Mesendoderm (in vitro differentiated cells): ENCODE results near the gene TGFB2.

Experiments
- DNase-seq: peaks from one replicate; pipeline ENCODE4 v3.0.0; 2013
- H2AK5ac ChIP-seq: 2 replicates; pipeline ENCODE4 v1.6.1; 2013; ENCODE audit warnings: low read length, inconsistent platforms
- H2BK120ac ChIP-seq: 2 replicates; pipeline ENCODE4 v1.6.1; 2013; ENCODE audit warnings: low read depth, mild to moderate bottlenecking, low read length, moderate library complexity, mixed read lengths
- H2BK15ac ChIP-seq: replicated peaks from 2 replicates; pipeline ENCODE4 v1.6.1; 2013; ENCODE audit warnings: low read depth, mild to moderate bottlenecking, moderate library complexity
- H2BK5ac ChIP-seq: 2 replicates; pipeline ENCODE4 v1.6.1; 2013; ENCODE audit warnings: low read length, inconsistent platforms
- H3K18ac ChIP-seq: 2 replicates; pipeline ENCODE4 v1.6.1; 2013; ENCODE audit warnings: mild to moderate bottlenecking, low read length, mixed read lengths
- H3K23ac ChIP-seq: one replicate; pipeline ENCODE4 v1.6.1; 2013; ENCODE audit warnings: low read length
- H3K27ac ChIP-seq: 2 replicates; pipeline ENCODE4 v1.5.1; 2013; ENCODE audit warnings: low read depth, mild to moderate bottlenecking, inconsistent platforms, low read length, moderate library complexity
- H3K27me3 ChIP-seq: 2 replicates; pipeline ENCODE4 v1.6.1; 2013; ENCODE audit warnings: low read length, control low read depth, mild to moderate bottlenecking, inconsistent platforms; ENCODE audit not compliant: insufficient read depth, poor library complexity
- H3K36me3 ChIP-seq: 2 replicates; pipeline ENCODE4 v1.6.1; 2013; ENCODE audit warnings: low read length, inconsistent platforms; ENCODE audit not compliant: control insufficient read depth, insufficient read depth
- H3K4ac ChIP-seq: one replicate; pipeline ENCODE4 v1.6.1; 2013; ENCODE audit warnings: low read depth, mild to moderate bottlenecking, low read length, moderate library complexity
- H3K4me1 ChIP-seq: 2 replicates; pipeline ENCODE4 v1.6.1; 2013; ENCODE audit warnings: low read depth, low read length, inconsistent platforms; ENCODE audit not compliant: control insufficient read depth
- H3K4me2 ChIP-seq: 2 replicates; pipeline ENCODE4 v1.6.1; 2013; ENCODE audit warnings: low read length
- H3K4me3 ChIP-seq: 2 replicates; pipeline ENCODE4 v1.5.1; 2013; ENCODE audit warnings: mild to moderate bottlenecking, low read length
- H3K56ac ChIP-seq: one replicate; pipeline ENCODE4 v1.6.1; 2013; ENCODE audit warnings: low read length
- H3K79me1 ChIP-seq: 2 replicates; pipeline ENCODE4 v1.6.1; 2013; ENCODE audit warnings: low read length, inconsistent platforms
- H3K79me2 ChIP-seq: 2 replicates; pipeline ENCODE4 v1.6.1; 2013; ENCODE audit warnings: mild to moderate bottlenecking, low read length; ENCODE audit not compliant: control insufficient read depth, insufficient read depth
- H3K9ac ChIP-seq: 2 replicates; pipeline ENCODE4 v1.6.1; 2013; ENCODE audit warnings: low read length, inconsistent platforms
- H4K5ac ChIP-seq: one replicate; pipeline ENCODE4 v1.6.1; 2013; ENCODE audit warnings: low read length
- H4K8ac ChIP-seq: one replicate; pipeline ENCODE4 v1.6.1; 2013; ENCODE audit warnings: low read depth, mild to moderate bottlenecking, control low read depth, low read length, moderate library complexity
- WGBS: extraction: QIAGEN DNeasy Blood & Tissue Kit; methylation state at CpG from one replicate; pipeline ENCODE4 v1.1.7; 2013; ENCODE audit warnings: low lambda C conversion rate, missing lambda C conversion rate; ENCODE audit not compliant: insufficient coverage; ENCODE audit errors: extremely low coverage; 5-methylcytosine and 5-hydroxymethylcytosine counted together

Gene TGFB2

DNA sequence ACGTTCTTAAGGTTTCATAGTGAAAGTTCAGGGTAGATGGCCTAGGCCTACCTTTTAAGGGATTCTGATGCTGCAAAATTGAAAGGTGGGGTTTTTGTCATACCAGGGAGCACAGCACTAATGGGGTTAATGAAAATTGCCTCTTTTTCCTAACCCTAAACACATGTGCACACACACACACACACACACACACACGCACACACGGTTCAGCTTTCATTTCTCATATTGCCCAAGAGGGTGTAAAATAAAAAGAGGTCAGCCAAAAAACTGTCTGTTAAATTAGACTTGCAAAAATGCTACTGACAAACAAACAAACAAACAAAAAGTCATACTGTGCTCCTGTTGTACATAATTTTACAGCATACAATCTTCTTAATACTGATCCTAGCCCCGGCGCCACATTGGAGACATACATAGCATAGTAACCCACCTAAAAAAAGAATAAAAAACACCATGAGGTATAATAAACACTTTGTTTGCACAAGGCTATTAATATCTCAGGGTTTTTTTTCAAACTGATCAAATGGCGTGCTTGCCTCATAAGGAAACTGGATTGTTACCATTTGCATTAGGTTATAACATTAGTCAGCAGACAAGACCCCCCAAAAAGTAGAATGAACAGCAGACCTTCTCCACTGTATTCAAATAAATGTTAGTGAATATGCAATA lies 69.1 kb downstream of the TGFB2 start:
- no peaks in the 10 kb centered on the region for H3K4me1 ChIP-seq
- no peaks in the 10 kb centered on the region for H3K79me2 ChIP-seq
- no peaks in the 10 kb centered on the region for H3K27me3 ChIP-seq
- H2BK5ac ChIP-seq: no peak overlapping the region
- no peaks in the 10 kb centered on the region for H3K79me1 ChIP-seq
- WGBS: no CpG with 5 or more reads among the region's 6 CpGs
- H3K9ac ChIP-seq: no peak overlapping the region
- no peak overlapping the region for H4K8ac ChIP-seq
- H3K4ac ChIP-seq: no peak overlapping the region
- no peak overlapping the region for H3K27ac ChIP-seq
- H3K4me2 ChIP-seq: no peak overlapping the region
- no peak overlapping the region for H3K18ac ChIP-seq
- no peak overlapping the region for H3K23ac ChIP-seq
- no peak overlapping the region for H2AK5ac ChIP-seq
- no peak for DNase-seq
- H4K5ac ChIP-seq: no peak overlapping the region
- no peak overlapping the region for H3K4me3 ChIP-seq
- H2BK15ac ChIP-seq: no peak overlapping the region
- no peak overlapping the region for H3K56ac ChIP-seq
- no peak overlapping the region for H2BK120ac ChIP-seq
- H3K36me3 ChIP-seq: no peaks in the 10 kb centered on the region

DNA sequence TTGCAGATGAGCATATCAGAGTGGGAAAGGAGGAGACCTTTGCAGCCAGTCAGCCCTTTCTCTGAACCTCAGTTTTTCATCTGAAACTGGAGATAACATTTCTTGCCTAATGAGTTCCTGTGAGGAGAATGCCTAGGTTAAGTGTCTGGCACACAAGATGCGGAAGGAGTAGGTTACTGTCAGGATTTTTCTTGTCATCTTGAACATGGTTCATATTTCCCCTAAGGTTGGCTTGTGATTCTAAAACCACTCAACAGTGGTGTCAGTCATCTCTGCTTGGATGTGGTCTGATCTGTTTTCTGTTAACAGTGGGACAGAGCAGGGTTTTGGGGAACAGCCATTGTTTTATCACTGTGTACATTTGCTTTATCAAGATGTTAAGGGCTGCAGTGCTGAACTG lies 70.6 kb downstream of the TGFB2 start:
- no peaks in the 10 kb centered on the region for H3K79me2 ChIP-seq
- no peak overlapping the region for H3K4me2 ChIP-seq
- H2BK15ac ChIP-seq: no peak overlapping the region
- H3K36me3 ChIP-seq: no peaks in the 10 kb centered on the region
- H3K4ac ChIP-seq: no peak overlapping the region
- H3K4me3 ChIP-seq: no peak overlapping the region
- no peak overlapping the region for H3K18ac ChIP-seq
- H3K27me3 ChIP-seq: no peaks in the 10 kb centered on the region
- H3K79me1 ChIP-seq: no peaks in the 10 kb centered on the region
- no peak overlapping the region for H2BK120ac ChIP-seq
- H2BK5ac ChIP-seq: no peak overlapping the region
- DNase-seq: no peak
- no peak overlapping the region for H3K23ac ChIP-seq
- H3K27ac ChIP-seq: no peak overlapping the region
- no peak overlapping the region for H2AK5ac ChIP-seq
- H4K8ac ChIP-seq: no peak overlapping the region
- no CpG with 5 or more reads among the region's 1 CpG for WGBS
- no peaks in the 10 kb centered on the region for H3K4me1 ChIP-seq
- no peak overlapping the region for H3K56ac ChIP-seq
- H3K9ac ChIP-seq: no peak overlapping the region
- H4K5ac ChIP-seq: no peak overlapping the region

DNA sequence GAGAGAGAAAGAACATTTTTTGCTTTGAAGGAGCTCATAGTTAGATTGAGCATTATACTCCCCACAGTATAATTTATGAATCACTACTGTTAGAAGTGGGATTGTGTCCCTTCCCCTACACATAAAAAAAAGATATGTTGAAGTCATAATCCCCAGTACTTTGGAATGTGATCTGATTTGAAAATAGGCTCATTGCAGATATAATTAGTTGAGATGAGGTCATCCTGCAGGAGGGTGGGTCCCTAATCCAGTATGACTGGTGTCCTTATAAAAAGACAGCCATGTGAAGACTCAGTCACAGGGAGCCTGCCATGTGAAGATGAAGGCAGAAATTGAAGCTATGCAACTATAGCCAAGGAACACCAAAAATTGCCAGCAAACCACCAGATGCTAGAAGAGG lies 76.4 kb downstream of the TGFB2 start:
- H2BK5ac ChIP-seq: no peak overlapping the region
- H3K4me1 ChIP-seq: no peaks in the 10 kb centered on the region
- H3K79me1 ChIP-seq: no peaks in the 10 kb centered on the region
- no peak overlapping the region for H4K5ac ChIP-seq
- H3K56ac ChIP-seq: no peak overlapping the region
- no peak overlapping the region for H3K27ac ChIP-seq
- H3K23ac ChIP-seq: no peak overlapping the region
- H3K36me3 ChIP-seq: no peaks in the 10 kb centered on the region
- no peak overlapping the region for H2BK15ac ChIP-seq
- H3K9ac ChIP-seq: no peak overlapping the region
- H2AK5ac ChIP-seq: no peak overlapping the region
- no peak for DNase-seq
- H3K4me3 ChIP-seq: no peak overlapping the region
- H3K4ac ChIP-seq: no peak overlapping the region
- H4K8ac ChIP-seq: no peak overlapping the region
- no peaks in the 10 kb centered on the region for H3K27me3 ChIP-seq
- no peaks in the 10 kb centered on the region for H3K79me2 ChIP-seq
- H3K4me2 ChIP-seq: no peak overlapping the region
- no peak overlapping the region for H3K18ac ChIP-seq
- no peak overlapping the region for H2BK120ac ChIP-seq

DNA sequence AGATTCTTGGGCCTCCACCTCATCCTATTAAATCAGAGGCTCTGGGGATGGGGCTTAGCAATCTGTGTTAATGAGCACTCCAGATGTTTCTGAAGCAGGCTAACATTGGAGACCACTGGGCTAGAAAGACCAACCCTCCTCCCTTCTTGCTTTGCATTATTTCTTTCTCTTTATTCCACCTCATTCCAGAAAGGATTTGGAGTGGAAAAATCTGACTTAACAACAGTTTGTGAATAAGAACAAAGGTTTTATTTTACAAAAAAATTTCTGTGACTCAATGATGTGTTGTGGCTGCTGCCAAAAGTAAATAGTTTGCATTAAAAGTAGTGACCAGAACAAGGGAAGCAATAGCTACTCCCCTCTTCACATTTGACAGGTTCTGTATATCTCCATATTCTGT lies 79.4 kb downstream of the TGFB2 start:
- H3K27me3 ChIP-seq: no peaks in the 10 kb centered on the region

DNA sequence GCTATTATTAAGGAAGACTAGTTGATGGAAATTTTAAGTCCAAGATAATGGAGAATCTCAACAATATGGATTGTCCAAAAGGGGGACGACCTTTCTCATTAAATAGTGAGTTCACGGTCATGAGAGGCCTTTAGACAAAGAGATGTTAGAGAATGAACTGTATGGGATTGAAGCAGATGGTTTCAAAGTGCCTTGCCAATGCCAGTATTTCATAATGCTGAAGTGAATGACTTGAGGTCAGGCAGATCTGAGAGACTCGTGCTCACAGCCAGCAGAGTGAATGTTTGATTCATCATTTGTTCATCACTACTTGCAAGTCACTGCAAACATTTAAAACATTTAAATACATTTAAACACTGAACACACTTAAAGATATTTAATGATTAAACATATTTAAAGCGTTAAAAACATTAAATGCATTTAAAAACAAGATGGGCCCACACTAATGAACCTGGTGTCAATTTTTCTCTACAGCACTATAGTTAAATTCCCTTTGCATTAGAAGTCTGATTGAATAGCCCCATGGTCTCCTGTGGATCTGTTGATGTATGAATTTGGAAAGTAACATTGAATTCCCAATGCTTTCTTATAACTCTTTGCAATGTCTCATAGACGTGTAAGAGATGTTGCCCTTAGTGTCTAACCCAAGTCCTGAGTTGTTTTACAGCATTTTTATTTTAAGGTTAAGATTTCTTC lies 80.7 kb downstream of the TGFB2 start:
- no CpG with 5 or more reads among the region's 5 CpGs for WGBS

More for the DNA sequence above, 79.4 kb downstream of the TGFB2 start:
- no peak overlapping the region for H3K56ac ChIP-seq
- H3K18ac ChIP-seq: no peak overlapping the region
- H2AK5ac ChIP-seq: no peak overlapping the region
- no peak overlapping the region for H4K5ac ChIP-seq
- H3K4ac ChIP-seq: no peak overlapping the region
- H2BK5ac ChIP-seq: no peak overlapping the region
- no peaks in the 10 kb centered on the region for H3K79me1 ChIP-seq
- H4K8ac ChIP-seq: no peak overlapping the region
- H2BK120ac ChIP-seq: no peak overlapping the region
- no peaks in the 10 kb centered on the region for H3K4me1 ChIP-seq
- H3K4me2 ChIP-seq: no peak overlapping the region
- H2BK15ac ChIP-seq: no peak overlapping the region
- H3K27ac ChIP-seq: no peak overlapping the region
- no peak for DNase-seq
- no peak overlapping the region for H3K4me3 ChIP-seq
- H3K79me2 ChIP-seq: no peaks in the 10 kb centered on the region
- H3K9ac ChIP-seq: no peak overlapping the region
- no peak overlapping the region for H3K23ac ChIP-seq
- H3K36me3 ChIP-seq: no peaks in the 10 kb centered on the region

DNA sequence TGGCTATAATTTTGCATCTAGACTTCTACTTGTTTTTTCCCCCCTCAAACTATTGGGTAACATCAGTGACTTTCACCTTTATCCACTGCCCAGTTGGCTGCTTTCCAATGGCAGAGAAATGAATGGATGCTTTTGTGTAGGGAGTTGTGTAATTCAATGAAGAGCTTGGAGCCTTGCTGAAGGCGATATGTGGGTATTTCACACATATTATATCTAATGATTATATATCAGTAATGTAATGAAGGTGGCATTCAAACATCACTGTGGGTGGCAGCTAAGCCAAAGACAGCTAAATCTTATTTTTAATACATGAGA lies 81.2 kb downstream of the TGFB2 start:
- H3K18ac ChIP-seq: no peak overlapping the region
- H3K4me2 ChIP-seq: no peak overlapping the region
- no peak for DNase-seq
- H3K56ac ChIP-seq: no peak overlapping the region
- no peak overlapping the region for H4K5ac ChIP-seq
- no peak overlapping the region for H2BK5ac ChIP-seq
- H3K79me2 ChIP-seq: no peaks in the 10 kb centered on the region
- H3K36me3 ChIP-seq: no peaks in the 10 kb centered on the region
- no peak overlapping the region for H3K9ac ChIP-seq
- H3K23ac ChIP-seq: no peak overlapping the region
- H2BK15ac ChIP-seq: no peak overlapping the region
- H3K27ac ChIP-seq: no peak overlapping the region
- H2BK120ac ChIP-seq: no peak overlapping the region
- no CpG with 5 or more reads among the region's 1 CpG for WGBS
- H3K79me1 ChIP-seq: no peaks in the 10 kb centered on the region
- H3K27me3 ChIP-seq: no peaks in the 10 kb centered on the region
- no peak overlapping the region for H4K8ac ChIP-seq
- no peaks in the 10 kb centered on the region for H3K4me1 ChIP-seq
- H3K4ac ChIP-seq: no peak overlapping the region
- H3K4me3 ChIP-seq: no peak overlapping the region
- no peak overlapping the region for H2AK5ac ChIP-seq

More for the DNA sequence above, 80.7 kb downstream of the TGFB2 start:
- Histone ChIP-seq H3K4me1 (no peaks in the 10 kb centered on the region), H3K23ac (no peak overlapping the region), H2BK5ac (no peak overlapping the region), H3K79me2 (no peaks in the 10 kb centered on the region), H3K56ac (no peak overlapping the region), H4K5ac (no peak overlapping the region), H2BK120ac (no peak overlapping the region), H2AK5ac (no peak overlapping the region), H2BK15ac (no peak overlapping the region), H3K4ac (no peak overlapping the region), H3K79me1 (no peaks in the 10 kb centered on the region), H3K4me3 (no peak overlapping the region), H3K27ac (no peak overlapping the region), H3K4me2 (no peak overlapping the region), H3K36me3 (no peaks in the 10 kb centered on the region), H3K9ac (no peak overlapping the region), H3K27me3 (no peaks in the 10 kb centered on the region), H3K18ac (no peak overlapping the region), H4K8ac (no peak overlapping the region)
- no peak for DNase-seq
